Transverse colon (tissue), 4 donors: ENCODE data around the gene ATP6V1B1. TPM values are rescaled to one million over a fixed set of nuclear protein-coding genes. Genes with fewer than 3 reads are reported as not detected.
"Not testable (repeated sequence)": the region's sequence is repeated elsewhere in the genome, so short reads cannot be mapped to it uniquely, and the experiment has no call there.

Experiments
- DNase-seq: peaks from one replicate; pipeline ENCODE4 v3.0.0-alpha.2; 2019
- H3K27ac ChIP-seq, 4 donors: fragments of 200-600 bp; sonication (generic); 2 replicates each; pipeline ENCODE4 v1.5.1; 2016 to 2018; ENCODE audit warnings: inconsistent platforms in 4 of 4
- H3K27me3 ChIP-seq: fragments of 200-600 bp; sonication (generic); 2 replicates; pipeline ENCODE4 v1.5.1; 2017; ENCODE audit warnings: inconsistent platforms
- H3K36me3 ChIP-seq, 4 donors: fragments of 200-600 bp; sonication (generic); 2 replicates each; pipeline ENCODE4 v1.5.1; 2017 to 2019; ENCODE audit warnings: inconsistent platforms in 4 of 4
- H3K4me1 ChIP-seq, 4 donors: fragments of 200-600 bp; sonication (generic); 2 replicates each; pipeline ENCODE4 v1.5.1; 2017 to 2020; ENCODE audit warnings: inconsistent platforms in 4 of 4
- H3K4me3 ChIP-seq, 4 donors: fragments of 200-600 bp; sonication (generic); 1 replicate in 1 of 4; 2 replicates in 3 of 4; pipeline versions ENCODE4 v1.5.1 to v1.6.1; 2017 to 2019; ENCODE audit warnings: inconsistent platforms in 4 of 4
- H3K9me3 ChIP-seq, 2 donors: fragments of 200-600 bp; sonication (generic); 2 replicates each; pipeline ENCODE4 v1.5.1; 2017 to 2019; ENCODE audit warnings: inconsistent platforms in 2 of 2
- EP300 ChIP-seq: sonication (generic); formaldehyde crosslinking; IDR thresholded peaks from one replicate; pipeline ENCODE4 v1.6.1; 2017; ENCODE audit warnings: antibody characterized with exemption, low read depth
- POLR2A ChIP-seq: fragments of 450-650 bp; IDR thresholded peaks from one replicate; pipeline ENCODE4 v1.6.1; 2016; ENCODE audit warnings: antibody characterized with exemption, mild to moderate bottlenecking, moderate library complexity
- POLR2AphosphoS5 ChIP-seq, 3 donors: sonication (generic); formaldehyde crosslinking; IDR thresholded peaks; one replicate each; pipeline ENCODE4 v1.6.1; 2016; ENCODE audit warnings: antibody characterized with exemption in 3 of 3
- WGBS, 2 donors: methylation state at CpG; one replicate each; pipeline ENCODE4 v1.1.5; 2018; ENCODE audit warnings: low coverage in 1 of 2; 5-methylcytosine and 5-hydroxymethylcytosine counted together
- in situ Hi-C, 4 donors: fragments of 200-750 bp; cut with MboI; loops; one replicate each; pipeline versions ENCODE4 v1.15.0 to v1.15.1; 2017; ENCODE audit warnings: low sequenced_read_pairs in 3 of 4, low pct_ligation_motif_present in 1 of 4, low pct_unique_long_range_greater_than_20kb in 1 of 4
- intact Hi-C: fragments of 100-400 bp; cut with DNase I; formaldehyde crosslinking; loops from one replicate; pipeline ENCODE4 v1.15.1; 2023; ENCODE audit warnings: low total_unique reads
- small RNA-seq, 4 donors: library from RNA; depleted of rRNA; stranded (forward); fragments of <200 nt; gene quantifications; one replicate each; pipeline ENCODE3, GENCODE V24; 2016
- total RNA-seq, 4 donors: library from RNA; depleted of rRNA; stranded (reverse); fragments of >200 nt; gene quantifications; one replicate each; pipeline ENCODE4 v1.1.0, GENCODE V29; 2016
- TF ChIP-seq, protein P1 (sequence below), 5 experiments: fragments of 200-600 bp in 3 of 5; fragments of 450-650 bp in 2 of 5; sonication (generic) in 3 of 5; IDR thresholded peaks; 1 replicate in 2 of 5; 2 replicates in 3 of 5; pipeline ENCODE4 v1.5.1; 2016 to 2017; ENCODE audit warnings: antibody characterized with exemption in 5 of 5, inconsistent platforms in 3 of 5, mild to moderate bottlenecking in 2 of 5, moderate library complexity in 1 of 5

Gene ATP6V1B1
- total RNA-seq, 4 donors from 2014 or later: not detected

DNA sequence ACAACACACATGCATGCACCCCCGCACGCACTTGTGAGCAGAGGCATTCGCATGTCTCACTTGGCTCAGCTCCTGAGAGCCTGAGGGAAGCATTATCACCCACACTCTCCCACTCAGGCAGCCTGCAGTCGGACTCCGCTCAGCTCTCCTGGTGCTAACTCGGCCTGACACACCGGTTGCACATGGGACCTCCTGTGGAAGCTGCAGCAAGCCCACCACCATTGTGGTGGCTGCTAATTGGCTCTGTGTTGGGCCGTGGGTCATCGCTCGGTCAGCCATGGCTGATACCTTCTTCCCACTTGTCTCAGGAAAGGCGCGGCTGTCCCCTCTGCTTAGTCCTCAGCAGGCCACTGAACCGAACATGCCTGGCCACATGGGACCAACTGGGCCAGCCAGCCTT, 72.6 kb downstream of the ATP6V1B1 start:
- H3K4me3 ChIP-seq: no peak overlapping the region
- H3K27ac ChIP-seq: no peak overlapping the region
- no peak for DNase-seq
- 95% methylated on average over 13 of the region's 13 CpGs; no CpG with 5 or more reads in 1 of the 2 donors for WGBS, 2 donors
- peaks cover 4% of the 10 kb centered on the region for H3K27me3 ChIP-seq
- intact Hi-C loops (no loop called here), in situ Hi-C loops (no loop called here)
- no peak for TF ChIP-seq EP300
- no peak for TF ChIP-seq POLR2A
- TF ChIP-seq, protein P1, sequence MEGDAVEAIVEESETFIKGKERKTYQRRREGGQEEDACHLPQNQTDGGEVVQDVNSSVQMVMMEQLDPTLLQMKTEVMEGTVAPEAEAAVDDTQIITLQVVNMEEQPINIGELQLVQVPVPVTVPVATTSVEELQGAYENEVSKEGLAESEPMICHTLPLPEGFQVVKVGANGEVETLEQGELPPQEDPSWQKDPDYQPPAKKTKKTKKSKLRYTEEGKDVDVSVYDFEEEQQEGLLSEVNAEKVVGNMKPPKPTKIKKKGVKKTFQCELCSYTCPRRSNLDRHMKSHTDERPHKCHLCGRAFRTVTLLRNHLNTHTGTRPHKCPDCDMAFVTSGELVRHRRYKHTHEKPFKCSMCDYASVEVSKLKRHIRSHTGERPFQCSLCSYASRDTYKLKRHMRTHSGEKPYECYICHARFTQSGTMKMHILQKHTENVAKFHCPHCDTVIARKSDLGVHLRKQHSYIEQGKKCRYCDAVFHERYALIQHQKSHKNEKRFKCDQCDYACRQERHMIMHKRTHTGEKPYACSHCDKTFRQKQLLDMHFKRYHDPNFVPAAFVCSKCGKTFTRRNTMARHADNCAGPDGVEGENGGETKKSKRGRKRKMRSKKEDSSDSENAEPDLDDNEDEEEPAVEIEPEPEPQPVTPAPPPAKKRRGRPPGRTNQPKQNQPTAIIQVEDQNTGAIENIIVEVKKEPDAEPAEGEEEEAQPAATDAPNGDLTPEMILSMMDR (IDR thresholded peaks at IDR 0.05): no peak
- no peak for TF ChIP-seq POLR2AphosphoS5 (IDR thresholded peaks at IDR 0.05)
- no peaks in the 10 kb centered on the region for H3K9me3 ChIP-seq
- no peaks in the 10 kb centered on the region for H3K36me3 ChIP-seq
- H3K4me1 ChIP-seq: no peaks in the 10 kb centered on the region

DNA sequence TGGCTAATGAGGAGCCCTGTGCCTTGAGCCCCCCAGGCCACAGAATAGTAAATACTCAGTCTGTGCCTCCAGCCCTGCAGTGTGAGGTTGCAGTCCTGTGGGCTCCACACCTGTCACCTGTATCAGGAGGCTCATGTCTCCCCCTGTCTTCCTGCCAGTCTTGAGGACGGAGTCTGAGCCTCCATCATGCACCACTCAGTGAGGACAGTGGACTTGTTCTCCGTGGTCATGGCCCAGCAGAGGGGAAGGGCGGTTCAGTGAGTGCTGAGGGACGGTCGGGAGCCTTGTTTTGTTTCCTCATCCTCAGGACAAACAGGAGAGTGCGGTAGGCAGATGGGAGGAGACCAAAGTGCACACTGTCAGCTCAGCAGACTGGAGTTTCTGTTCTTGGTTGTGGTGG, 76.1 kb downstream of the ATP6V1B1 start:
- H3K36me3 ChIP-seq, H3K27me3 ChIP-seq, H3K9me3 ChIP-seq, H3K27ac ChIP-seq, in situ Hi-C loops, H3K4me1 ChIP-seq, DNase-seq, intact Hi-C loops, H3K4me3 ChIP-seq: not testable (repeated sequence)
- 22% methylated on average over 6 of the region's 6 CpGs; no CpG with 5 or more reads in 1 of the 2 donors for WGBS, 2 donors

Small RNAs within 50 kb of the gene (small RNA-seq; reads per million reads assigned to genes)
- 0 reads per million in 4 donors for gene RF02272
- gene RN7SL160P: 0 reads per million in 4 donors

Other genes starting within 250 kb of the ATP6V1B1 start
- 1 to 10 TPM in 2 of 4 donors, under 1 TPM in 2; 0.40 to 1.9 (median 1.1) TPM for gene ADD2, start 167.7 kb upstream of the ATP6V1B1 start, total RNA-seq
- gene FIGLA, start 145.3 kb upstream of the ATP6V1B1 start, total RNA-seq: not detected
- under 1 TPM in 2 of 4 donors, not detected in 2; 0.14 to 0.32 TPM for gene CLEC4F, start 115.3 kb upstream of the ATP6V1B1 start, total RNA-seq
- under 1 TPM in 1 of 4 donors, not detected in 3; 0.95 TPM for gene CD207, start 100.1 kb upstream of the ATP6V1B1 start, total RNA-seq
- gene VAX2, start 35.3 kb upstream of the ATP6V1B1 start, total RNA-seq: not detected
- 1 to 10 TPM in 1 of 4 donors, under 1 TPM in 1, not detected in 2; 0.96 to 1.7 TPM for gene ANKRD53, start 42.7 kb downstream of the ATP6V1B1 start, total RNA-seq
- gene TEX261, start 59.0 kb downstream of the ATP6V1B1 start, total RNA-seq: 10 to 100 TPM; 14.6 to 34.5 (median 30.5) TPM
- 100 to 1,000 TPM in 1 of 4 donors, 10 to 100 TPM in 3; 58.0 to 125 (median 67.6) TPM for gene NAGK, start 132.7 kb downstream of the ATP6V1B1 start, total RNA-seq
- 10 to 100 TPM in 3 of 4 donors, not detected in 1; 10.3 to 24.1 (median 18.6) TPM for gene MCEE, start 194.3 kb downstream of the ATP6V1B1 start, total RNA-seq
- gene MPHOSPH10, start 194.7 kb downstream of the ATP6V1B1 start, total RNA-seq: 10 to 100 TPM in 3 of 4 donors, 1 to 10 TPM in 1; 7.5 to 22.9 (median 12.8) TPM